ENCODE data around the gene ZNF830. TPM values are rescaled to one million over a fixed set of nuclear protein-coding genes. Genes with fewer than 3 reads are reported as not detected.

The ZNF830 gene
- total RNA-seq, 1 experiment from 2014 or later, result 19.2 TPM

- no peak overlapping the region for H3K4me3 Mint-ChIP-seq
- Histone ChIP-seq H4K91ac (ENCODE audit: insufficient read length, low read depth, low read length) (no peak overlapping the region), H3K18ac (ENCODE audit: insufficient read length, low read depth, low read length) (no peak overlapping the region), H4K20me1 (ENCODE audit: control insufficient read depth, insufficient read depth, insufficient read length) (no peaks in the 10 kb centered on the region), H2BK20ac (ENCODE audit: low read depth, low read length, poor library complexity, severe bottlenecking) (no peak overlapping the region), H3K4me1 (ENCODE audit: insufficient read depth, low read length) (no peaks in the 10 kb centered on the region), H2BK5ac (ENCODE audit: insufficient read length, low read length) (no peak overlapping the region), H4K5ac (ENCODE audit: insufficient read length, low read depth, low read length) (no peak overlapping the region), H3K23me2 (ENCODE audit: insufficient read length, low read depth, low read length, poor library complexity, severe bottlenecking) (no peaks in the 10 kb centered on the region), H3K14ac (ENCODE audit: insufficient read depth, low read length) (no peak overlapping the region), H3T11ph (ENCODE audit: low read length) (no peak overlapping the region), H2AK5ac (ENCODE audit: insufficient read length, low read length) (no peak overlapping the region), H2BK12ac (ENCODE audit: insufficient read length, low read depth, low read length) (no peak overlapping the region), H2AFZ (ENCODE audit: low read length) (no peak overlapping the region), H3K4ac (ENCODE audit: low read depth, low read length) (no peak overlapping the region), H3K9me3 (ENCODE audit: control insufficient read depth, low read depth, low read length) (no peaks in the 10 kb centered on the region), H3K9ac (ENCODE audit: extremely low read depth, insufficient read length, low read length) (no peak overlapping the region), H4K8ac (replicated peaks; ENCODE audit: insufficient read length, low read depth, low read length) (no peak overlapping the region), H2BK15ac (ENCODE audit: low read depth, low read length) (no peak overlapping the region), H3K27me3 (ENCODE audit: insufficient read depth, low read length) (no peaks in the 10 kb centered on the region), H3K56ac (ENCODE audit: insufficient read length, low read depth, low read length) (no peak overlapping the region), H3K4me2 (ENCODE audit: insufficient read depth, insufficient read length, low read length) (no peak overlapping the region), H3K79me1 (ENCODE audit: insufficient read depth, low read depth, low read length, poor library complexity, severe bottlenecking) (no peaks in the 10 kb centered on the region), H2BK120ac (ENCODE audit: low read depth, low read length, poor library complexity, severe bottlenecking) (no peak overlapping the region), H3K27ac (ENCODE audit: insufficient read length, low read depth, low read length) (no peak overlapping the region), H3K23ac (ENCODE audit: insufficient read length, low read depth, low read length) (no peak overlapping the region), H3K79me2 (ENCODE audit: insufficient read depth, low read length) (no peaks in the 10 kb centered on the region)
- H3K4me1 Mint-ChIP-seq, result no peaks in the 10 kb centered on the region
- H3K9me3 Mint-ChIP-seq, result no peaks in the 10 kb centered on the region
- no peaks in the 10 kb centered on the region; the same call in 1 of the 2 replicates for H3K27me3 Mint-ChIP-seq (ENCODE audit: low read depth)
- TF ChIP-seq, protein P1, sequence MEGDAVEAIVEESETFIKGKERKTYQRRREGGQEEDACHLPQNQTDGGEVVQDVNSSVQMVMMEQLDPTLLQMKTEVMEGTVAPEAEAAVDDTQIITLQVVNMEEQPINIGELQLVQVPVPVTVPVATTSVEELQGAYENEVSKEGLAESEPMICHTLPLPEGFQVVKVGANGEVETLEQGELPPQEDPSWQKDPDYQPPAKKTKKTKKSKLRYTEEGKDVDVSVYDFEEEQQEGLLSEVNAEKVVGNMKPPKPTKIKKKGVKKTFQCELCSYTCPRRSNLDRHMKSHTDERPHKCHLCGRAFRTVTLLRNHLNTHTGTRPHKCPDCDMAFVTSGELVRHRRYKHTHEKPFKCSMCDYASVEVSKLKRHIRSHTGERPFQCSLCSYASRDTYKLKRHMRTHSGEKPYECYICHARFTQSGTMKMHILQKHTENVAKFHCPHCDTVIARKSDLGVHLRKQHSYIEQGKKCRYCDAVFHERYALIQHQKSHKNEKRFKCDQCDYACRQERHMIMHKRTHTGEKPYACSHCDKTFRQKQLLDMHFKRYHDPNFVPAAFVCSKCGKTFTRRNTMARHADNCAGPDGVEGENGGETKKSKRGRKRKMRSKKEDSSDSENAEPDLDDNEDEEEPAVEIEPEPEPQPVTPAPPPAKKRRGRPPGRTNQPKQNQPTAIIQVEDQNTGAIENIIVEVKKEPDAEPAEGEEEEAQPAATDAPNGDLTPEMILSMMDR (conservative IDR thresholded peaks at IDR 0.05), result no peak
- H3K36me3 Mint-ChIP-seq (ENCODE audit: insufficient read depth in 1 of 3, low read depth in 3 of 3), result peaks cover 51 to 98% (median 96%) of the 10 kb centered on the region in 3 experiments
- DNase-seq, result no peak
- WGBS (ENCODE audit: extremely low coverage, insufficient read length, low lambda C conversion rate), result no CpG with 5 or more reads among the region's 2 CpGs
- no peak overlapping the region for H3K27ac Mint-ChIP-seq
Measured at GRCh38 chr17:34993031-34993430, 31.7 kb downstream of the ZNF830 start.
